ENCODE results near the gene TUT1. TPM values are rescaled to one million over a fixed set of nuclear protein-coding genes. Genes with fewer than 3 reads are reported as not detected.

TUT1 gene, protein sequence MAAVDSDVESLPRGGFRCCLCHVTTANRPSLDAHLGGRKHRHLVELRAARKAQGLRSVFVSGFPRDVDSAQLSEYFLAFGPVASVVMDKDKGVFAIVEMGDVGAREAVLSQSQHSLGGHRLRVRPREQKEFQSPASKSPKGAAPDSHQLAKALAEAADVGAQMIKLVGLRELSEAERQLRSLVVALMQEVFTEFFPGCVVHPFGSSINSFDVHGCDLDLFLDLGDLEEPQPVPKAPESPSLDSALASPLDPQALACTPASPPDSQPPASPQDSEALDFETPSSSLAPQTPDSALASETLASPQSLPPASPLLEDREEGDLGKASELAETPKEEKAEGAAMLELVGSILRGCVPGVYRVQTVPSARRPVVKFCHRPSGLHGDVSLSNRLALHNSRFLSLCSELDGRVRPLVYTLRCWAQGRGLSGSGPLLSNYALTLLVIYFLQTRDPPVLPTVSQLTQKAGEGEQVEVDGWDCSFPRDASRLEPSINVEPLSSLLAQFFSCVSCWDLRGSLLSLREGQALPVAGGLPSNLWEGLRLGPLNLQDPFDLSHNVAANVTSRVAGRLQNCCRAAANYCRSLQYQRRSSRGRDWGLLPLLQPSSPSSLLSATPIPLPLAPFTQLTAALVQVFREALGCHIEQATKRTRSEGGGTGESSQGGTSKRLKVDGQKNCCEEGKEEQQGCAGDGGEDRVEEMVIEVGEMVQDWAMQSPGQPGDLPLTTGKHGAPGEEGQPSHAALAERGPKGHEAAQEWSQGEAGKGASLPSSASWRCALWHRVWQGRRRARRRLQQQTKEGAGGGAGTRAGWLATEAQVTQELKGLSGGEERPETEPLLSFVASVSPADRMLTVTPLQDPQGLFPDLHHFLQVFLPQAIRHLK
- 8.8 and 9.6 TPM in 2 replicates for total RNA-seq

DNA sequence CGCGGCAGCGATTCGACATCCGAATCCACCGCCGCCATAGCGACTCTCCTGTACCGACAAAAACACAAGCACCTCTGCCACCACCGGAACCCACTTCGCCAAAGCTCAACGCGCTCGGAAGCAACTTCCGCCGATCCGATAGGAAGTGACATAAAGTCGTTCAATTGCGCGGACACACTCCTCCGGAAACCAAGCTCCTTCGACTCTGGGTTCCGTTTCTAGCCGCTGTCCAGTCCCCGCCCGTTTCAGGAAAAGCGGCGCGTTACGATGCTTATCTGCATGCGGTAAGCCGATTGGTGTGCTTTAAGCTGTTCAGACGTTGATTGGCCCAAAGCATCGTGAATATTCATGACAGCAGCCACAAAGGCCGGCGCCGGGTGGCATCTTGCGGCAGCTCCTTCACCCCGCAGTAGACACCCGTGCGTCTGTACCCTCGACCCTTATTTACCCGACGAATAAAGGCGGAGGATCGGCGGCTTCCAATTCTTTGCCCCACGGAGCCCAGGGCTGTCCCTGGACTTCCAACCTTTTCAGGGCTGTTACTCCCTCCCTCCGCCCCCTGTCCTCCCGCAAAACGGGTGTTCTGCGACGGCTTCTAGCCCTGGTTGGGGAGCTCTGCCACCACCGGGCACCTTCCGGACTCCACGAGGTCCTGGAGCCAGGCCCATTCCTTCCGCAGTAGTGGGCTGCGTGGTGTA is at the start of gene TUT1:
TSS of gene TUT1 (minus strand) at position 76 of the 698 bp plus-strand sequence. CDS start at position 38, 38 bp downstream.

DNA sequence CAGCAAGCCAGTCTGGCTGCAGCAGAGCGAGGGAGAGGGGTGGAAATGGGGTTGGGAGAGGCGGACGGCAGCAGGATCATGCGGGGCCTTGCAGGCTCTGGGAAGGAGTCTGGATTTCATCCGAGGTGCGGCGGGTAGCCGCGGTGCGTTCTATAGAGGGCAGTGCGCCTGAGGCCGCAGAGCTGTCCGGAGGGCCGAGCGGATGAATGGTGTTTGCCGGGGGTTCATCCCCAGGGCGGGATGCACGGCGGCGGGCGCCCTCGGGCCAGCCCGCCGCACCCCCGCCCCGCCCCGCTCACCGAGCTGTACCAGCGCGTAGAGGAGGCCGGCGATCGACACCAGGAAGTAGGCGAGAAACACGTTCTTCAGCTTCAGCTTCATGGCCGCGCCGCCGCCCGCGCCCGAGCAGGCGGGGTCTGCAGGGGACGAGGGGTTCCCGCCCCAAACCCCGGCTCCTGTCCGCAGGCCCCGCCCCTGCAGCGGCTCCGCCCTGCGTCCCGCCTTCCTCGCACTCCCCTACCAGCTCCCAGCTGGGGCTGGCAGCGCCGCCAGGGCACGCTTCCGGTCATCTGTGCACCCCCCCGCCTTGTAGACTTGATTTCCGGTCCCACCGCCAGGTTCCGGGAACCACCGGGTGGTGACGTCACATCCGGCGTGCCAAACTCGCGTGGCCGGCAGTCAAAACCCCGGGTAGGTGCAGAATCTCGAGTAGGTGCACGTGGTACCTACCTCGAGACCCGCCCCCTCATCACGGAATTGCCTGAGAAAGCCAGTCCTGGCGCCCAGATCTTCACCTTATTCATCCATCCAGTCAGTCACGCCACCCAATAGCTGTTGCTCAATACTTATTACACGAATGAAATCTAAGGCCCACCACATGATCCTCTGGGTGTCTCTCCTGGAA is 30.5 kb upstream of the TUT1 start, which contains the start of gene B3GAT3:
TSS of gene B3GAT3 (minus strand) at position 420 of the 904 bp plus-strand sequence. CDS start at position 381, 39 bp downstream.

DNA sequence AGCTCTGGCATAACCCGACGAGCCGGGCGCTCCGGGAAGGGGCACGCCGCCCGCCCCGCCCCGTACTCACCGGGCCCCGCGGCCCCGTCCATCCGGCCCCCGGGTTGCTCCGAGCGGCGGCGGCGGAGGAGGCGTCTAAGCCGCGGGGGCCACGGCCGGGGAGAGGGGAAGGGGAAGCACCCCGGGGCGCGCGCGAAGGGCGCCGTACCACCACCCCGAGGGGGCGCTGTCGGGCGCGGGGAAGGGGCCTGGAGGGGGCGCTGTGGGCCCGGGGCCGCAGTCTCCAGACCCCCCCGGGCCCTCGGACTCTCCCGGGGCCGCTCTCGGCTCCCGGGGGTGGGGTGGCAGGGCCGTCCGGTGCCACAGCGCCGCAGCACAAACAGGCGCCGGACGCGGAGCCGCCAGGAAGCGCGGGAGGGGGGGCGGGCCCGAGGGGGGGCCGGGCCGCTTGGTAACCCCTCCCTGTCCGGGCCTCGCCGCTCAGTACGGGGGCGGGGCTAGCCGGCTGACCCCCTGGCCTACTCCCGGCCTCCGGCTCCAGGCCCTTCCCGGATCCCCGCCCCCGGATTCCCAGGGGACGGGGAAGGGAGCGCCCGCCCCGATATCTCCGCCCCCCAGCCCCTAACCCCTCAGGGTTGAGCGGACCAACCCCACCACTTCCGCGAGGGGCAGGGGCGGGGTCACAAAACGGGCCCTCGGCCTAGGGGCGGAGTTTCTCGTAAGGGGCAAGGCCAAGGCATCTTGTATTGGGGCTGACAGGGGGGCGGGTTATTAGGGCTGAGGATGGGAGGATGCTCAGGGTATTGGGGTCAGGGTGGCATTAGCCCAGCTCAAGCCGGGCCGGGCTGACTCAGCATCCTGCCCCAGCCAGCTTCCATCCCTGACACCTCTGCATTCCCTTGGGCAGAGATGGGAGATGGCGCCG is 21.3 kb upstream of the TUT1 start, which contains the start of the genes EML3 and ROM1:
TSS of gene EML3 (minus strand) at position 410 of the 925 bp plus-strand sequence. CDS start at position 92, 318 bp downstream.
TSS of gene ROM1 (plus strand) at position 892 of the 925 bp plus-strand sequence. CDS start at position 917, 25 bp downstream.

DNA sequence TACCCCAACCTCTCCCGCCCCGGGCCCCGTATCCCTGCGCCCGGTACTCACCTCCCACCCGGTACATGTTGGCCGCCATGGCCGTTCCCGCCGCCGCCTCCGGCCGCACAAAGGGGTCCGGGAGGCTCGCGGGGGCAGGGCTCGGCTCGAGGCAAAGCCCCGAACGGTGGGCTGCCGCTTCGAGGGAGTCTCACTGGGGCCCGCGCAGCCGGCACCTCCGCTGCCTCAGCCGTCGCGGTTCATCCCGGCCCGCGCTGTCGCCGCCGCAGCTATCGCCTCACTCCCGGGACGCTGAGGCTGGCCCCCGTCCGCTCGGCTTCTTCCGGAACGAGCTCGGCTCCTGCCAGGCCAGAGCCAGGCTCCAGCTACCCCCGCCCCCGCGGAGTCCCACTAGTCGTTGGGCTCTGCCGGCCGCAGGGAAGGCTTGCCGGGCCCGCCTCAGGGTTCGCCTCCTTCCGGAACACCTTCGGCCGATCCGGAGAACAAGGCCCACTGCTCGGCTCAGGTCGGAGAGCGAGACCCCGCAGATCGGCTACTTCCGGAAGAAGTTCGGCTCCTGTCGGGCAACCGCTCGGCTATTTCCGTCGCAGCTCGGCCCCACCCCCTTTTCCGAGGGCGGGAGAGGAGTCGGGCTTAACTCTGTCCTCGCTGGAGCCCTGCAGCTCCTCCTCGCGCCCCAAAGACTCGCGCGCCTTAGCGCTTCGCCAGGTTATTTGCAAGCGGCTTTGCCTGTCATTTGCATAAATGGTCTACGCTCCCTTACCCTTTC is 10.2 kb upstream of the TUT1 start, which contains the start of gene MTA2:
TSS of gene MTA2 (minus strand) at position 494 of the 769 bp plus-strand sequence. CDS start at position 79, 415 bp downstream.

DNA sequence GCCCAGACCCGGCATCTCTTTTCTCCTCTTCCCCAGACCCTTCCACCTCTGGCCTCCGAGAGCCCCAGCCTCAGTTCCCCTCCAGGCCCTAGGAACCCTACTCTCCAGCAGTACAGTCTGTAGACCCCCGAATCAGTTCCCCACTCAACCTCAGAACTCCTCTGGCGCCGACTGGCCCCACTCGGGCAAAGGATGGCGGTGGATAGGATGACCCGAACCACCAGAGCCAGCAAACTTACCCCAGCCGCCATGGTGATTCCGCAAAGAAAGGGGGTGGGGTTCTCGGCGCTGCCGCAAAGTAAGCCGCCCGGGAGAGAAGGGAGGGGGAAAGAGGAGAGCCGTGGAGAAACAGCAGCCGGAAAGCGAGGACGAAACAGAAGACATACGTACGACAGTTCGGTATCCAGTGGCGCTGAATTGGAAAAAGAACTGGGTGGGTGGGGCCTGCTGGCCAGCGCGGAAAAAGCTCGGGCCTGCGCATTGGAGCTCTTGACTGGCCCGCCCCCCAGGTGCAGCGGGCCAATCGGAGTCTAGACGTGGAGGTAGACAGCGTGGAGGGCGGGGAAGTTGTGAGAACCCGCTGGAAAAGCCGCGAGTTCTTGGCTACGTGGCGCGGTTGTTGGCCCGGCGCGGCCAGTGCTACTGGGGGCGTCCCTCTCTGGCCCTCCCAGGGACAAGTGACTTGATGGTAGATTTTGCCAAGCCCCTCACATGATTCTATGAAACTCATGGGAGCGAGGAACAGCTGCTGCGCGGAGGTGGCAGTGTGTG is 17.5 kb downstream of the TUT1 start, which contains the start of gene EEF1G:
TSS of gene EEF1G (minus strand) at position 300 of the 771 bp plus-strand sequence. CDS start at position 251, 49 bp downstream.

DNA sequence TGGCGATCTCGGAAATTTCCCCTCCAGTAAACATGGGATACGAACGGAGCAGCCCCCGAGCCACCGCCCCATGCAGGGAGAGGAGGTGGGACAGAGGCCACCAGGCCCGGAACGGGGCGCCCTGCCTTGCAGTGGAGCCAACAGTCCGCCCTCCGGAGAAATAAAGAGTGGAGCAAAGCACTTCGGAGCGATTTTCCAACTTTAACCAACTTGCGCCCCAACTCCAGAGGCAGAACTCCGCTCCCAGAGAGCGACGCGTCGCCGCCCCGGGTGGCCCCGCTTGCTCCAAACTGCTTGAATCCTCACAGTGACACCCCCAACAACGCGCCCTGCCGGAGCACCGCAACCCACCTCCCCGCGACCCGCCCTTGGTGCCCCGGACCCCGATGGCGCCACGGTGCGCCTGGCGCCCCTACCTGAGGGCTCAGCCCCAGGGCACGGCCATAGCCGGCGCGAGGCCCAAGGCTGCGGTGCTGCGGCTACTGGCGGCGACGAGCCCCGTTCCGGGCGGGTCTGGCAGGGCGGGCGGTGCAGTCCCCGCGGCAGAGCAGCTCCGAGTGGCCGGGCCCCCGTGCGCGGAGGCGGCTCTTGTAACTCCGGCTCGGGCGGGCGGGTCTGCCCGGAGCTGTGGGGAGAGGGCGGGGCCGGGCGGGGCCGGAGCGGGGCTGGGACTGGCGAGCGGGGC is 44.9 kb downstream of the TUT1 start, which contains the start of gene AHNAK:
TSS of gene AHNAK (minus strand) at position 563 of the 685 bp plus-strand sequence. CDS start 10,708 bp downstream, outside the sequence.

Other genes with a start within 250 kb of the TUT1 start
- not detected in 2 replicates for gene SCGB1A1, start 172.5 kb downstream of the TUT1 start, total RNA-seq
- gene AHNAK, start 44.7 kb downstream of the TUT1 start, total RNA-seq: 414 and 532 TPM in 2 replicates
- 1,547 and 1,726 TPM in 2 replicates for gene EEF1G, start 17.6 kb downstream of the TUT1 start, total RNA-seq
- 158 and 226 TPM in 2 replicates for gene MTA2, start 10.3 kb upstream of the TUT1 start, total RNA-seq
- 24.2 and 30.8 TPM in 2 replicates for gene EML3, start 21.3 kb upstream of the TUT1 start, total RNA-seq
- gene ROM1, start 21.7 kb upstream of the TUT1 start, total RNA-seq: 7.3 and 8.5 TPM in 2 replicates
- gene B3GAT3, start 30.5 kb upstream of the TUT1 start, total RNA-seq: 12.6 and 20.0 TPM in 2 replicates
- gene GANAB, start 55.1 kb upstream of the TUT1 start, total RNA-seq: 190 and 269 TPM in 2 replicates
- 21.1 and 21.5 TPM in 2 replicates for gene INTS5, start 61.8 kb upstream of the TUT1 start, total RNA-seq
- 46.1 and 53.0 TPM in 2 replicates for gene C11orf98, start 73.7 kb upstream of the TUT1 start, total RNA-seq
- 7.4 and 12.7 TPM in 2 replicates for gene CSKMT, start 73.8 kb upstream of the TUT1 start, total RNA-seq
- 12.2 and 12.8 TPM in 2 replicates for gene UQCC3, start 80.2 kb upstream of the TUT1 start, total RNA-seq
- gene LBHD1, start 80.7 kb upstream of the TUT1 start, total RNA-seq: 1.9 and 2.6 TPM in 2 replicates
- gene UBXN1, start 87.5 kb upstream of the TUT1 start, total RNA-seq: 163 and 210 TPM in 2 replicates
- 0.09 TPM in 2 replicates for gene LRRN4CL, start 98.0 kb upstream of the TUT1 start, total RNA-seq
- 20.1 and 25.6 TPM in 2 replicates for gene BSCL2, start 115.9 kb upstream of the TUT1 start, total RNA-seq
- gene GNG3, start 116.2 kb upstream of the TUT1 start, total RNA-seq: not detected in 2 replicates
- gene HNRNPUL2, start 135.9 kb upstream of the TUT1 start, total RNA-seq: 9.8 and 13.6 TPM in 2 replicates
- gene TTC9C, start 137.0 kb upstream of the TUT1 start, total RNA-seq: 32.8 and 33.1 TPM in 2 replicates
- 6.9 and 8.4 TPM in 2 replicates for gene ZBTB3, start 162.6 kb upstream of the TUT1 start, total RNA-seq
- gene POLR2G, start 170.1 kb upstream of the TUT1 start, total RNA-seq: 51.1 and 71.4 TPM in 2 replicates
- gene TAF6L, start 179.9 kb upstream of the TUT1 start, total RNA-seq: 18.4 and 20.5 TPM in 2 replicates
- gene TMEM179B, start 195.9 kb upstream of the TUT1 start, total RNA-seq: 15.9 and 23.5 TPM in 2 replicates
- 9.0 and 16.0 TPM in 2 replicates for gene TMEM223, start 200.5 kb upstream of the TUT1 start, total RNA-seq
- 16.0 and 21.6 TPM in 2 replicates for gene NXF1, start 213.9 kb upstream of the TUT1 start, total RNA-seq
- 36.4 and 40.9 TPM in 2 replicates for gene STX5, start 240.5 kb upstream of the TUT1 start, total RNA-seq
- not detected in 2 replicates for gene TEX54, start 241.3 kb upstream of the TUT1 start, total RNA-seq
- 66.5 and 70.3 TPM in 2 replicates for gene WDR74, start 248.1 kb upstream of the TUT1 start, total RNA-seq